HUES6 (cell line): Measurements from ENCODE around the gene ITGAE.
A peak's percentile ranks its signal among the peaks of the same experiment; 100 is the strongest.
"Not testable (repeated sequence)": the region's sequence is repeated elsewhere in the genome, so short reads cannot be mapped to it uniquely, and the experiment has no call there.

Experiments used
- H3K27ac ChIP-seq: 2 replicates; pipeline ENCODE4 v1.7.0; 2013; ENCODE audit warnings: low read depth, mild to moderate bottlenecking, low read length, inconsistent platforms
- H3K27me3 ChIP-seq: 2 replicates; pipeline ENCODE4 v1.6.1; 2013; ENCODE audit warnings: low read length; ENCODE audit not compliant: control insufficient read depth, insufficient read depth
- H3K36me3 ChIP-seq: 2 replicates; pipeline ENCODE4 v1.6.1; 2013; ENCODE audit warnings: low read length; ENCODE audit not compliant: control insufficient read depth, insufficient read depth
- H3K4me1 ChIP-seq: 2 replicates; pipeline ENCODE4 v1.6.1; 2013; ENCODE audit warnings: low read length; ENCODE audit not compliant: control insufficient read depth, insufficient read depth
- H3K4me3 ChIP-seq: 2 replicates; pipeline ENCODE4 v1.5.1; 2013; ENCODE audit warnings: low read depth, low read length
- H3K9ac ChIP-seq: one replicate; pipeline ENCODE4 v1.6.1; 2013; ENCODE audit warnings: mild to moderate bottlenecking, low read length
- H3K9me3 ChIP-seq: 2 replicates; pipeline ENCODE4 v1.6.1; 2013; ENCODE audit warnings: low read depth, low read length; ENCODE audit not compliant: control insufficient read depth, insufficient read depth

The ITGAE gene

DNA sequence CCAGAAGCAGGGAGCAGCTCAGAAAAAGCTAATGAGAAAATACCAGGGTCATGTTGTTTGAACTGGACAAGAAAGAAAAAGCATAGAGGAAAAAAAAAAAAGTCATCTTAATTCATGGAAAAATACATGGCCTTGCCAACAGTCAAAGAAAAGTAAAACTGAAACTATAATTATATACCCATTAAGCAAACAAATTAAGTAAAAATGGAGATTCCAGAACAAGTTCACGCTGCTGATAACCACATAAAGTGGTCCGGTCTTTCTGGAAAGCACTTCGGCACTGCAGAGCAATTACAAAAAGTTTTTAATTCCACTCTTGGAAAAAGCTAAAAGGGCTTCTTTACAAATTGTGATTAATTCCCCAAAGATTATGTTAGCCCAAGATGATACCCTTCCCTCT, 92.6 kb downstream of the ITGAE start:
- Histone ChIP-seq H3K9ac (no peak overlapping the region), H3K4me1 (peaks cover 3% of the 10 kb centered on the region; the same call in 1 of the 2 replicates), H3K36me3 (peaks cover 7% of the 10 kb centered on the region), H3K4me3 (no peak overlapping the region), H3K9me3 (no peaks in the 10 kb centered on the region), H3K27ac (no peak overlapping the region), H3K27me3 (no peaks in the 10 kb centered on the region)

DNA sequence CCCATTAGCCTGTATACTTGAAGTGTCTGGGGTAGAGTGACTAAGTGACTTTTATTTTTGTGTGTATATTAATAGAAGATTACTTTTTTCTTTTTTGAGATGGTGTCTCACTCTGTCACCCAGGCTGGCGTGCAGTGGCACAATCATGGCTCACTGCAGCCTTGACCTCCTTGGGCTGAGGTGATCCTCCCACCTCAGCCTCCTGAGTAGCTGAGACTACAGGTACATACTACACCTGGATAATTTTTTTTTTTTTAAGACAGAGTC, 95.3 kb downstream of the ITGAE start:
- H3K4me1 ChIP-seq, H3K9ac ChIP-seq: not testable (repeated sequence)

DNA sequence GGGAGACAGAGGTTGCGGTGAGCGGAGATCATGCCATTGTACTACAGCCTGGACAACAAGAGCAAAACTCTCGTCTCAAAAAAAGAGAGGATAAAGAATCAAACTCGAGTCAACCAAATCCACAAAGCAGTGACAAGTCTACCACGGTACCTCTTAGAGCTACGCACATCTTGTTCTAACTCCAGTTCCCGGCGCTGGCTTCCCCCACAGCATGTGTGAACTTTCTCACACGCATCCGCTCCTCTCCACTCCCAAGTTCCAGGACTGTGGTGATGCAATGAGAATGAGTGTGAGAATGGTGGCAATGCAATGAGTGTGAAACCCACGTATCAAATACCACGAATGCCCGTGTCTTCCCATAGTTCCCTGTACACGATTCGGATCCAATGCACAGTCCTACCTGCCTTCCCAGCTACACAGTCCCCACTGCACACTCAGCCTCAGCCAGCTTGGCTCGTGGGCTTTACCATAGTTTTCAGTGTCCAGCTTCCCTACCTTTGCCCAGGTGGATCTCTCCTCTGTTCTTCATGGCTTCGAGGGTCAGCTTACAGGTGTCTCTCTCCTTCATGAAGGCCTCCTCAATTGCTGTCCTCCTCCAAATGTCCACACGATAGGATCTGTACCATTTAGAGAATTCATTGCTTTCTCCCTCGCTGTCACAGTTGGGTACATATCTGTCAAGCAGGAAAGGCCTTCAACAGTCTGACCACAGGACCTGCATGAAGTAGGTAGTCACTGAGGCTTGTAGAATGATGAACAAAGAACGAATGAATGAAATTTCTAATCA, 95.9 kb downstream of the ITGAE start:
- H3K4me1 ChIP-seq: no peaks in the 10 kb centered on the region
- H3K36me3 ChIP-seq: no peaks in the 10 kb centered on the region
- no peak overlapping the region for H3K4me3 ChIP-seq
- H3K9me3 ChIP-seq: no peaks in the 10 kb centered on the region
- H3K9ac ChIP-seq: no peak overlapping the region
- H3K27me3 ChIP-seq: no peaks in the 10 kb centered on the region
- no peak overlapping the region for H3K27ac ChIP-seq

More for the DNA sequence above, 95.3 kb downstream of the ITGAE start:
- not testable (repeated sequence) for H3K27ac ChIP-seq, H3K4me3 ChIP-seq, H3K36me3 ChIP-seq, H3K9me3 ChIP-seq, H3K27me3 ChIP-seq

DNA sequence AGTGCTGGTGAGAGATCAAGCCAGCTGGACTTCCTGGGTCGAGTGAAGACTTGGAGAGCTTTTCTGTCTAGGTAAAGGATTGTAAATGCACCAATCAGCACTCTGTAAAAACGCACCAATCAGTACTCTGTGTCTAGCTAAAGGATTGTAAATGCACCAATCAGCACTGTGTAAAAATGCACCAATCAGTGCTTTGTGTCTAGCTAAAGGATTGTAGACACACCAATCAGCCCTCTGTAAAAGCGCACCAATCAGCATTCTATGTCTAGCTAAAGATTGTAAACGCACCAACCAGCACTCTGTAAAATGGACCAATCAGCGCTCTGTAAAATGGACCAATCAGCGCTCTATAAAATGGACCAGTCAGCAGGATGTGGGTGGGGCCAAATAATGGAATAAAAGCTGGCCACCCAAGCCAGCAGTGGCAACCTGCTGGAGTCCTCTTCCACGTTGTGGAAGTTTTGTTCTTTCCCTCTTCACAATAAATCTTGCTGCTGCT, 98.9 kb downstream of the ITGAE start:
- not testable (repeated sequence) for H3K4me3 ChIP-seq, H3K4me1 ChIP-seq, H3K27ac ChIP-seq, H3K9ac ChIP-seq, H3K36me3 ChIP-seq, H3K9me3 ChIP-seq
- H3K27me3 ChIP-seq: peaks cover 15% of the 10 kb centered on the region

DNA sequence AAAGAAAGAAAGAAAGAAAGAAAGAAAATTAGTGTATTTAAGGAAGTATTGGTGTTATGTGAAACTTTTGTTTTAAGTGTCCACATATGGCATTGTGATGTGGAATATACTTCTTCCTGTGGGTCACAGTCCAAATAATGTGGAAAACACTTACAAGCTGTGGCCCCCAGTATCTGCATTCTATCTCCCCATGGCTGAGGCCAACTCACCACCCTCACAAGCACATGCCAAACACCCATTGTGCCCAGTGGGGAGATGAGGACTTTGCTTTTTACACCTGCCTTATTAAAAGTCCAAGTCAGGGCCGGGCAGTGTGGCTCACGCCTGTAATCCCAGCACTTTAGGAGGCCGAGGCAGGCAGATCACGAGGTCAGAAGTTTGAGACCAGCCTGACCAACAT, 101.0 kb downstream of the ITGAE start:
- no peak overlapping the region for H3K27ac ChIP-seq
- no peak overlapping the region for H3K9ac ChIP-seq
- H3K9me3 ChIP-seq: no peaks in the 10 kb centered on the region; the same call in 1 of the 2 replicates
- H3K27me3 ChIP-seq: peaks cover 37% of the 10 kb centered on the region
- peaks cover 6% of the 10 kb centered on the region for H3K4me1 ChIP-seq
- no peak overlapping the region for H3K4me3 ChIP-seq
- no peaks in the 10 kb centered on the region for H3K36me3 ChIP-seq

DNA sequence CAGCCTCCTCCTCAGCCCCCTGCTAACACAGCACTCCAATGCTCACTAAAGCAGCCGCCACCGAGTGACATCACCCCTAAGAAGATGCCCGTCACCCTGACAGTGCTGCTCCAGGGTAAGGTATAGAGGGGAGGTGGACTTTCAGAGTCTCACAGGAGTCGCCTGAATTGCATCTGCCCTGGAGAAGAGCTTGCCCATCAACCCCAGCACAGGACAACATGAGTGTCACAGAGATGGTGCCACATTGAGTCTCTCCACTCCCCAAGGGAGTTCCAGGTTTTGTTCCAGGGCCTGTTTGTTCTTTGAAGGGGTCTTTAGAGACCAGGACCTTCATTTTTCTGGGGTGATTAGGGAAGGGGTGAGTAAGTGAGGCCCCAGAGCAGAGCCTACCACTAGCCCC, 102.8 kb downstream of the ITGAE start:
- H3K9ac ChIP-seq: no peak overlapping the region
- H3K27ac ChIP-seq: no peak overlapping the region
- H3K4me1 ChIP-seq: peaks cover 10% of the 10 kb centered on the region
- no peak overlapping the region for H3K4me3 ChIP-seq
- H3K9me3 ChIP-seq: no peaks in the 10 kb centered on the region; the same call in 1 of the 2 replicates
- H3K27me3 ChIP-seq: peaks cover 50% of the 10 kb centered on the region
- no peaks in the 10 kb centered on the region for H3K36me3 ChIP-seq

DNA sequence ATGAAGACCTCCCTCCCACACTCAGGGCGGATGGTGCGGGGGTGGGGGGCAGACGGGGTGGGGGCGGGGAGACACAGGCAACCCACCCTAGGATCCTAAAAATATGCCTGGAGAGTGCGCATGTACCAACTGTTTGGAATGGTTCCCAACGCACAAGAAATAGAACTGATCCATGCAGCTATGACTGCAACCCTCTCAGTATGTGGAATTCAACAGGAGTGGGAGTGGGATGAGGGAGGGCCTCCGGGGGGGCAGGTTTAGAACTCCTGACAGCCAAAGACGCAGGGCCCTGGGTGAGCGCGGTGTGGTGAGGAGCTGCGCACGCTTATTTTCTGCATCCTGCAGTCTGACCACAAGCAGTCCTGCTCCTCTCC, 103.9 kb downstream of the ITGAE start:
- Histone ChIP-seq H3K9ac (no peak overlapping the region), H3K4me1 (peaks cover 10% of the 10 kb centered on the region), H3K9me3 (no peaks in the 10 kb centered on the region; the same call in 1 of the 2 replicates), H3K36me3 (no peaks in the 10 kb centered on the region), H3K27me3 (peaks cover 50% of the 10 kb centered on the region), H3K4me3 (no peak overlapping the region), H3K27ac (no peak overlapping the region)

DNA sequence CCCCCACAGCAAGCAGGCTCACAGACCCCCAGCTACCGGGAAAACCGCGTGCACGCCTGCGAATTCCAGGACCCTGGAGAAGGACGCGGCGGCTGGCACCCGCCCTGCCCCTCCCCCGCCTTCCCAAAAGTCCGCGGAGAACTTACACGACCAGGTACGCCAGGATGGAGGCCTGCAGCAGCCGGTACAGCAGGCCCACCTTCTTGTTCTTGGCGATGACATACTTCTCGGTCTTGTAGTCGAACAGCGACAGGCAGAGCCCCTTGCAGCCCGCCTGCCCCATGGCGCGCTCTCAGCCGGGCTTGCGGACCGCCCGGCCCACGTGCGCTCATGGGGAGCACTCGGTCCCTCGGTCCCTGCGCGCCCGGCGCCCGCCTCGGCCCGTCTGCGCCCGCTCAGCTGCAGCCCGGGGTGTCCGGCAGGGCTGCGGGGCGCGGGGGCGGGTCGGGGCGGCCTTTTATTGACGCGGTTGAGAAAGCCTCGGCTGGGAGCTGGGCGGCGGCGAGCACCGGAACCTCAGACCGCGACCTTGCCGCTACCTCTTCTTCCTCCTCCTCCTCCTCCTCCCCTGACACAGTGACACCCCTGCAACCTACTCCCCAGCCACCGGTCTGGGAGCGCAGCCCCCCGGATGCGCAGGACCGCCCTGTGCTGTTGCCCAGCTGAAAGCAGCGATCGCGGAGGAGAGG, 105.1 kb downstream of the ITGAE start, which contains the start of gene P2RX5:
TSS of gene P2RX5 (minus strand) at position 433 of the 689 bp plus-strand sequence. CDS start at position 283, 150 bp downstream.
- Histone ChIP-seq H3K4me3 (peak within 1 kb of the TSS; percentile 75), H3K27ac (no peak within 1 kb of the TSS), H3K27me3 (peaks cover 50% of the 10 kb centered on the region), H3K9ac (no peak within 1 kb of the TSS), H3K9me3 (no peaks in the 10 kb centered on the region; the same call in 1 of the 2 replicates), H3K36me3 (no peaks in the 10 kb centered on the region), H3K4me1 (peaks cover 10% of the 10 kb centered on the region)

DNA sequence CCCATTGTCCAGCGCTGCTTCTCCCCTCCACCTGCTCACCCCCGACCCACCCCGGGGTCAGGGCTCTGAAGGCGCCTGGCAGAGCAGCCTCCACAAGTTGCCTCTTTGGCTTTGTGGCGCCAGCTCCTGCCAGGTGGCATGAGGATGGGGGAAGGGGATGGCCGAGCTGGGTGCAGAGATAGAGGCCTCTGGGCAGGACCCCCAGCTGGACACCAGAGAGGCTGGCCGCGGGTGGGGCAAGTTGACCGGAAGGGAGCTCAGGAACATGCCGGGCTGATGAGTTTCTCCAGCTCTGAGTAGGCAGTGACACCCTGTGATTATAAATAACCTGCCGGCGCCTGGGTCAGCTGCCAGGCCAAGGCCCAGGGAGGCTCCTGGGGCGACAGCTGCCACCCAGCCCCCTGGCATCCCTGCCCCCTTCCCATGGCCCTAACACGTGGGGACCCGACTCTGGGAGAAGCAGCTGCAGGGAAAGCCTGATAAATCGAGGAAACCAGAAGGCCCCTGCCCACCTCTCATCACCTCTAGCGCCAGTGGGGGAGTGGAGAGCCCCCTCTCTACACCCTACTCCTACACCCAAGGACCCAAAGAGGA, 105.8 kb downstream of the ITGAE start:
- Histone ChIP-seq H3K9me3 (no peaks in the 10 kb centered on the region; the same call in 1 of the 2 replicates), H3K36me3 (no peaks in the 10 kb centered on the region), H3K4me3 (peak overlapping the region; percentile 75), H3K9ac (no peak overlapping the region), H3K27me3 (peaks cover 50% of the 10 kb centered on the region), H3K27ac (no peak overlapping the region), H3K4me1 (peaks cover 10% of the 10 kb centered on the region)

DNA sequence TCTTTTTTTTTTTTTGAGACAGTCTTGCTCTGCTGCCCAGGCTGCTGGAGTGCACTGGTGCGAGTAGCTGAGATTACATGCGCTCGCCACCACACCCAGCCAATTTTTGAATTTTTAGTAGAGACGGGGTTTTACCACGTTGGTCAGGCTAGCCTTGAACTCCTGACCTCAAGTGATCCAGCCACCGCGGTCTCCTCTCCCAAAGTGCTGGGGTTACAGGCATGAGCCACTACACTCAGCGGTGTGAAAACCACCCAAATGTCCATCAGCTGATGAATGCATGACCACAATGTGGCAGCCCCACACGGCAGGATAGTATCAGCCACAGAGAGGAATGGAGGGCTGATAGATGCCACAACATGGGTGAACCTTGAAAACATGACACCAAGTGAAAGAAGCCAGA, 107.2 kb downstream of the ITGAE start:
- no peak overlapping the region for H3K4me3 ChIP-seq

DNA sequence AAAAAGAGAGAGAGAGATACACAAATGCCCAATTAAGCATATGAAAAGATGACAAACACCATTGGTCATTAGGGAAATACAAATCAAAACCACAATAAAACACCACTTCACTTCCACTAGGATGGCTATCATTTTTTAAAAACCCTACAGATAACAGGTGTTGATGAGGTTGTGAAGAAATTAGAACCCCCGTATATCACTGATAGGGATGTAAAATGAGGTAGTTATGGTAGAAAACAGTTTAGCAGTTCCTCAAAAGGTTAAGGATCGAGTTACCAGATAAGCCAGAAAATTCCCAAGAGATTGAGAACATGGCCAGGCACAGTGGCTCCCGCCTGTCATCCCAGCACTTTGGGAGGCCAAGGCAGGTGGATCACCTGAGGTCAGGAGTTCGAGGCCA, 107.8 kb downstream of the ITGAE start:
- no peak overlapping the region for H3K9ac ChIP-seq
- H3K36me3 ChIP-seq: no peaks in the 10 kb centered on the region
- H3K27me3 ChIP-seq: peaks cover 45% of the 10 kb centered on the region
- H3K4me1 ChIP-seq: peaks cover 17% of the 10 kb centered on the region
- H3K4me3 ChIP-seq: no peak overlapping the region
- no peak overlapping the region for H3K27ac ChIP-seq
- no peaks in the 10 kb centered on the region for H3K9me3 ChIP-seq

More for the DNA sequence above, 107.2 kb downstream of the ITGAE start:
- Histone ChIP-seq H3K9ac (no peak overlapping the region), H3K27me3 (peaks cover 50% of the 10 kb centered on the region), H3K9me3 (no peaks in the 10 kb centered on the region; the same call in 1 of the 2 replicates), H3K27ac (no peak overlapping the region), H3K4me1 (peaks cover 14% of the 10 kb centered on the region), H3K36me3 (no peaks in the 10 kb centered on the region)
